Measurements from ENCODE around the gene RAB34.
"Not testable (repeated sequence)": the region's sequence is repeated elsewhere in the genome, so short reads cannot be mapped to it uniquely, and the experiment has no call there.

DNA sequence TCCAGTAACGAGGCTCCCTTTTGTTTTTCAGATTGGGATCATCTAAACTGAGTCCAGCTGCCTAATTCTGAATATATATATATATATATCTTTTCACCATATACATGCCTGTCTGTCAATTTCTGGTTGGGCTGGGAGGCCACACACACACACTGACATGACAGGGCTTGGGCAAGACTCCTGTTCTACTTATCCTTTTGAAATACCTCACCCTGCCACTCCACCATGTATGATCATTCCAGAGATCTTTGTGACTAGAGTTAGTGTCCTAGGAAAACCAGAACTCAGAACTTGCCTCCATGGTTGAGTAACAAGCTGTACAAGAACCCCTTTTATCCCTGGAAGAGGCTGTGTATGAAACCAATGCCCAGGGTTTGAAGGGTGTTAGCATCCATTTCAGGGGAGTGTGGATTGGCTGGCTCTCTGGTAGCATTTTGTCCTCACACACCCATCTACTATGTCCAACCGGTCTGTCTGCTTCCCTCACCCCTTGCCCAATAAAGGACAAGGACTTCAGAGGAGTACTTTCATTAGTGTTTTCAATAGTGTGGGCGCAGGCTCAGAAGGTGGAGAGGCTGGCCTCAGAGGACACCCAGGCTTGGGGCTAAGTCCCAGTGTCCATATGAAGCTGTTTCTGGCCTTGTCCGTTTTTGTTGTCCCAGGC, 6.3 kb upstream of the RAB34 start:
- peak; percentile 24; the same call in 1 of the 2 replicates for TF ChIP-seq POLR2A (IDR thresholded peaks at IDR 0.05; ENCODE audit: low read depth, low read length)
- not testable (repeated sequence) for TF ChIP-seq POLR2AphosphoS5 (IDR thresholded peaks at IDR 0.05; ENCODE audit: low read depth, low read length); TAF1 (IDR thresholded peaks at IDR 0.05; ENCODE audit: borderline replicate concordance, low read depth, low read length)
